ENCODE measurements around the gene METAP1D.
A peak's percentile ranks its signal among the peaks of the same experiment; 100 is the strongest.
"Not testable (repeated sequence)": the region's sequence is repeated elsewhere in the genome, so short reads cannot be mapped to it uniquely, and the experiment has no call there.

Gene METAP1D
- long read RNA-seq, donor 1, transcript METAP1D-206 (3 exons, 929 nt): major isoform, 6 of 6 reads
- long read RNA-seq, donor 1, partial matches to known transcripts: 0 of 6 reads
- long read RNA-seq, donor 1, other reads (novel, unspliced or antisense): 0 of 6 reads
- long read RNA-seq, donor 2, partial matches to known transcripts: 0 of 3 reads
- long read RNA-seq, donor 2, other reads (novel, unspliced or antisense): 0 of 3 reads
- long read RNA-seq, donor 3, partial matches to known transcripts: 0 of 3 reads
- long read RNA-seq, donor 3, other reads (novel, unspliced or antisense): 0 of 3 reads
- long read RNA-seq, donor 4, partial matches to known transcripts: 0 of 4 reads
- long read RNA-seq, donor 4, other reads (novel, unspliced or antisense): 0 of 4 reads
- long read RNA-seq, donor 5, partial matches to known transcripts: 0 of 8 reads
- long read RNA-seq, donor 5, other reads (novel, unspliced or antisense): 0 of 8 reads
- long read RNA-seq, donor 6: 0 reads
- long read RNA-seq, donor 7, partial matches to known transcripts: 0 of 2 reads
- long read RNA-seq, donor 7, other reads (novel, unspliced or antisense): 0 of 2 reads
- long read RNA-seq, donor 8, partial matches to known transcripts: 0 of 5 reads
- long read RNA-seq, donor 8, other reads (novel, unspliced or antisense): 0 of 5 reads

DNA sequence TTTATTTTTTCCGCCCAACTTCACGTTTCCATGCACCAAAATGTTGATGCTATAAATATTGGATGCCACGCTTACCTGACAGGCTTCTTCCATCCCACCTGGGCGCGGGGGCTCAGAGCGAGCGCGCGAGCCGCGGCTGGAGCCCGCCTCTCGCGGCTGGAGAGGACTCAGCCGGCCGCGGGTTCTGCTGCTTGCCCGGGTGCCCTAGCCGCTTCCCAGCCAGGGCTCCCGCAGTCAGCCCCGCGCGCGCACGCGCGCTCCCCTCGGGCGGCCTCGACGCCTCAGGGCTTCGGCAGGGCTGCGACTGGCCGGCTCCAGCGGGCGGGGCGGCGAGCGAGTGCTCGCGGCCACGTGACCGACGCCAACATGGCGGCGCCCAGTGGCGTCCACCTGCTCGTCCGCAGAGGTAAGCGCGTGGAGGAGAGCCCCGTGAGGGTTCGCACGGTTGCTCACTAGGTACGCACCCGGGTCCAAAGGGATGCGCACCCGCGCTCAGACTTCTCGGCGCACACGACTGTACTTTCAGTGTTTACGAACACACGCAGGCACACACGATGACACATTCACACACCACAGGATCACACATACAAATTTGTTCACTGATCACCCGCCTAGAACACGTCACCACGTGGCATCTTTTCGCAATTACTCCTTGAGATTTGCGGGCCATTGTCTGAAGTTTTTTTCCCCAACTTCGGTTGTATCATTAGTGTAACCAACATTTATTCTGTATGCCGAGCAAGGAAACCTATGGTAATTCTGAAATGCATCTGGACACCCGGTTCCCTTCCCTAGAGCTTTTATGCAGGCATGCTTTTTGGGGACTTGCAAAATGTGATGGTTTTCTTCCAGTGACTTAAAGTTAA lies at the start of gene METAP1D:
TSS of gene METAP1D (plus strand) at position 350 of the 866 bp plus-strand sequence. CDS start at position 367, 17 bp downstream.
- DNase-seq: peak; percentile 89

DNA sequence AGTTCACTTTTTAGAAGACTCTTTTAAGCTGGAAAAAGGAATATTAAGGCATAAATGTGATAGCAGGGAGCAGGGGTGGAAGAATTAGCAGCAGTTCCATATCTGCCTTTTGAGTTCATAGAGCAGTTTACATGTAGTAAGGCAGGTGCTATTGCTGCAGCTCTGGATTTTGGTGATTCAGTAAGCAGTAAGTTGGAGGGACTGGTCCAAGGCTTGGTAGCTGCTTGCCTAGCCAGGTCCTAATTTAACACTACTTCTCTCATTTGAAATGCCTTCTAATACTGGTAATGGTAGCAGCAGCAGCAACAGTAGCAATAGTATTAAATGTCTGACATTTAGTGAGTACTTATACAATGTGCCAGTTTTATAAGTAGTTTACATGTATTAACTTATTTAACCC lies 47.5 kb upstream of the METAP1D start:
- DNase-seq: no peak

DNA sequence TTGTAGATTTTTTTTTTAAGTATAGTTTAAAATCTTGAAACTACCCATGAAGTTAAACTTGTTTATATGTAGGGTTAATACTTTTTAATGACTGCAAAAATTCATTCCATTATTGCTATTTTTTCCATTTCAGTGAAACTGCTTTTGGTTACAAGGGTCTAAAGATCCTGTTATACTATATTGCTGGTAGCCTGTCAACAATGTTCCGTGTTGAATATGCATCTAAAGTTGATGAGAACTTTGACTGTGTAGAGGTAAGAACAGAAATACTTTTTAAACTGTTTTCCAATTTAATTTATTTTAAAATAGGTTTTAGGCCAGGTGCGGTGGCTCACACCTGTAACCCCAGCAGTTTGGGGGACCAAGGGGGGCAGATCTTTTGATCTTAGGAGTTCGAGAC lies 47.0 kb upstream of the METAP1D start:
- DNase-seq: no peak

DNA sequence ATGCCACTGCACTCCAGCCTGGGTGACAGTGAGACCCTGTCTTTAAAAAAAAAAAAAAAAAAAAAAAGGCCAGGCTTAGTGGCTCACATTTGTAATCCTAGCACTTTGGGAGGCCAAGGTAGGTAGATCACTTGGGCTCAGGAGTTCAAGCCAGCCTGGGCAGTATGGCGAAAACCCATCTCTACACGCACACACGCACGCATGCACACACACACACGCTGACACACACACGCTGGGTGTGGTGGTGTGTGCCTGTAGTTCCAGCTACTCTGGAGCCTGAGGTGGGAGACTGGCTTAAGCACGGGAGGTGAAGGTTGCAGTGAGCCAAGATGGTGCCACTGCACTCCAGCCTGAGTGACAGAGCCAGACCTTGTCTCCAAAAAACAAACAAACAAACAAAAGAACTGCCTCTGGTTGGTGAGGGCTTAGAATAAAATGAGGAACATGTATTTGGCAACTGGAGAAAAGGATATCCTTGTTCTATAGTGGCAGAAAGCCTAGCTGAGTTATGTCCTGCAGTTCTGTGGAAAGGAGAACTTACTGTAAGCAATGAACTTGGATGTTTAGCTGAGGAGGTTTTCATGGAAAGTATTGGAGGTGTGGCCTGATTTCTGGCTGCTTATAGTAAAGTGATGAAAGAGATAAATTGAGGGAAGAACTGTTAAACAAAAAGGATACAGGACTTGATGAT lies 43.5 kb upstream of the METAP1D start:
- no peak for DNase-seq

DNA sequence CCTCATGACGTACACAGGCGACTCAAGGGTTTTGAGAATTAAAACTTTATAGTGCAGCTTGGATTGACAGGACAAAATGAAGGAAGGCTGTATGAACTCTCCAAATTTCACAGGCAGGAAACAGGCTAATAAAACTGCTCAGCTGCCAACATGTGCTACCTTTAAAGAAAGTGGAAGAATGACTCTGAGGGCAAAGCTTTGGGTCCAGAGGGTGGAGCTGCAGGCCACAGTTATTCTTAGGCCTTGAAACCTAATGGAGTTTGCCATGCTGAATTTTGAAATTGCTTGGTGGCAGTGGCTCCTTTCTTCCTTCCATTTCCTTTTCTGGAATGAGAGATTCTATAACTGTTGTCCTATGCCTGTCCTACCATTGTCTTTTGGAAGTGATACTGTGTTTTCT lies 42.7 kb upstream of the METAP1D start:
- no peak for DNase-seq

DNA sequence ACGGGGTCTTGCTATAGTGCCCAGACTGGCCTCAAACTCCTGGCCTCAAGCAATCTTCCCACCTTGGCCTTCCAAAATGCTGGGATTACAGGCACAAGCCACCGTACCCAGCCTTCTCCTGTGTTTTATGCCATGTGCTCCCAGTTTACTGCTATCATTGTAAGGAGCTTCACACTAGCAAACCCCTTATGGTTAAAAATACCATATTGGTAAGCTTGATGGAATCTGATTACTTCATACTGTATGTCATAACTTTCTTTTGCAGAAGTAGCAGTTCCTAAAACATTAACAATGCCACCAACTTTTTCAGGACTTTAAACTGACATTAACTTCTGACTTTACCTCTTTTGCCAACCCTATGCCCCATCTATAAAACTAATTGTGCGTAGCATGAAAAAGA lies 41.3 kb upstream of the METAP1D start:
- DNase-seq: no peak

DNA sequence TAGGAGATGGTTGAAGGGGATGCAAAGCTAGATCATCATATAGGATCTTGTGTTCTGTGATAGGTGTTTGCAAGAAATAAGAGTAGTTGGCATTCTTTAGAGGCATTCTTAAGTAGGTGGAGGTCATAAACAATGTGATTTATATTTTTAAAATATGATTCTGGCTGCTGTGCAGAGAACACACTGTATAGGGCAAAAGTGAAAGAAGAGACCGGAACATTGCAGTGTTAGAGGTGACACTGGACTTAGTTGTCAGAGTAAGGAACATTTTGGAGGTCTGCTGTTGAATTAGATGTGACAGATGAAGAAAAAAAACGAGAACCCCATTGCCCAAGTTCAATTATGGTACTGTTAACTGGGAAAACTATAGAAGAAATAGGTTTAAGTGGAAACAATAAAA lies 39.8 kb upstream of the METAP1D start:
- DNase-seq: no peak

DNA sequence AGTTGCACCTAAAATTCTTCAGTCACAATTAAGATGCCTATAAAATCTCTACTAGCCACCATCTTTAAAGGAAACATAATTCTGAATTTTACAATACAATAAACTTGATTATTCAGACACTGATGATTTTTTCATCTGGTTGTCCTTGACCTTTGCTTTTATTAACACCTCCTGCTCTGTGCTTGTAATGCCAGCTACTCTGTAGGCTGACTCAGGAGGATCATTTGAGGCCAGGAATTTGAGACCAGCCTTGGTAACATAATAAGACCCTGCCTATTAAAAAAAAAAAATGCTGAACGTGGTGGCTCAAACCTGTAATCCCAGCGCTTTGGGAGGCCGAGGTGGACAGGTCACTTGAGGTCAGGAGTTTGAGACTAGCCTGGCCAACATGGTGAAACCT lies 39.2 kb upstream of the METAP1D start:
- DNase-seq: no peak

DNA sequence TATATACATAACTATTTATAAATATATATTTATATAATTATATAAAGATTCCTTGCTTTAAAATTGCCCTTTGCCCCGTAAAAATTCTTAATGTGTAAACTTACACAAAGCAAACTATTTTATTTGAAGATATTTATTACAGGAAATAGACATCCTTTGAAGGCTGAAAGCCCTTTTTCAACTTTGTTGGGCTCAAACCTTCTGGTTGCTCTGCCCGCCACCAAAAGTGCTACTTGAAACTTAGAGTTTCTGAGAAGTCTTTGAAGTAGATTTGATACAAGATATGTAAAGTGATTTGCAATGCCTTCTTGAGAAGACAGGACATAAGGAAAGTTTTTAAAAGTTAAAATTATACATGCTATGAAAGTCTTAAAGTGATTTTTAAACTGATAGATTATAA lies 36.6 kb upstream of the METAP1D start:
- no peak for DNase-seq

DNA sequence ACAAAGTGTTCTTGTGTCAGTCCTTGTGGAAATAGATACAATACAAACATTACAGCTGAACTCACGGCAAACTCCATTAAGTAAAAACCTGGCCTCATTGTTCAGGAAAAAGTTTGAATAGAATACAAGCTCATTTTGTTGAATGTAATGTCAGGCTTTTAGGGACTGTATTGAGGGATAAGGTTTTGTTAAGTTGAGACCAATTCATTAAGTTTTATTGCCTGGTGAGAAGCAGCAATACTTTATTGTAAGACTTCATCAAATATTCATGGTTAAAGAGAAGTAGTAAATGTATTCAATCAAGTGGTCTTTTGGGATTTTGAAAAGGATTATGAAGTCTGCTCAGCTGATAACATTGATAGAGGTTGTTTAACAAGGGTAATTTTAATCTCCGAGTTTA lies 35.4 kb upstream of the METAP1D start:
- DNase-seq: no peak

DNA sequence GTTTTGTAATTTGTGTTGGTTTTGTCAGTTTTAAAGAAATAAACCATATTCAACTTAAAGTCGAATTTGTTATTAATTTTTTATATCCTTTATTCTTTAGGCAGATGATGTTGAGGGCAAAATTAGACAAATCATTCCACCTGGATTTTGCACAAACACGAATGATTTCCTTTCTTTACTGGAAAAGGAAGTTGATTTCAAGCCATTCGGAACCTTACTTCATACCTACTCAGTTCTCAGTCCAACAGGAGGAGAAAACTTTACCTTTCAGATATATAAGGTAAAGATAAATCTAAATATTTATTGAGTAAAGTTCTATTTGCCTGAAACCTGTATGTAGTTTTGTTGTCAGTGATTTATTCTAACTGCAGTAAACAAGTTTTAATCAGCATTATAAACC lies 34.5 kb upstream of the METAP1D start:
- DNase-seq: no peak

DNA sequence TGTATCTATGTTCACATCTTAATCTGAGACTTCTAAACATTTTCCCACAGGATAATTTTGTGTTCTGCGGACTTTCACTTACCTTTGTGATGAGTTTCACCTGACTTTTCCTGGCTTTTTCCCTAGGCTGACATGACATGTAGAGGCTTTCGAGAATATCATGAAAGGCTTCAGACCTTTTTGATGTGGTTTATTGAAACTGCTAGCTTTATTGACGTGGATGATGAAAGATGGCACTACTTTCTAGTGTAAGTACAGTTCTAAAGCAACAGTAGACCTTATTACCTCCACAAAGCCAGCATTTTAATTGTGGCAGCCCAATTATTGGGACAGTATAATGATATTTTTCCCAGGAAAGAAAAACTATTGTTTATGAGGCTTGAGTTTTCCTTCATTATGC lies 34.1 kb upstream of the METAP1D start:
- DNase-seq: no peak

DNA sequence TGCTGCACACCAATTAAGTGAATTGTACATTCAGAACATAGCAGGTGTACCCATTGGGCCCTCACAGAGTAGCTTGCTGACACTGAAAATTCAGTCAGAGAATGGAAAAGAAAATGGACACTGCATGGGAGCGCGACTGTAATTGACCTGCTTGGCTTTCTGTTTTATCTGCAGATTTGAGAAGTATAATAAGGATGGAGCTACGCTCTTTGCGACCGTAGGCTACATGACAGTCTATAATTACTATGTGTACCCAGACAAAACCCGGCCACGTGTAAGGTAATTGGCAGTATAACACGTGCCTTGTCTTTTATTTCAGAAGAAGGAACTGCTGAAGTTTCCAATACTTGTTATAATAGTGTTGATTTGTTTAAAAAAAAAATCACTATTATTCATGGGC lies 33.5 kb upstream of the METAP1D start:
- DNase-seq: no peak

DNA sequence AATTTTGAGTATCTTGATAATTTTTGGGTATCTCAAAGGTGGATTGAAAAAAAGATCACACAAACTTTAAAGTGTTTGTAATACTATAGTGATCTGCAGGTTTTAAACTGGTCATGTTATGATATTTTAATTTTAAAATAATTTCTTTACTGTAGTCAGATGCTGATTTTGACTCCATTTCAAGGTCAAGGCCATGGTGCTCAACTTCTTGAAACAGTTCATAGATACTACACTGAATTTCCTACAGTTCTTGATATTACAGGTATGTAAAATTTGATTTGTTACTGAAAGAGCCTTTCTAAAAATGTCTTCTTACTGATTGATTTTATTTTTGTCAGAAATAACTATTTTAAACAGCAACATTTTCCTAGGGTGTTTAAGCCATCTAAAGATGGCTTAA lies 33.1 kb upstream of the METAP1D start:
- no peak for DNase-seq

DNA sequence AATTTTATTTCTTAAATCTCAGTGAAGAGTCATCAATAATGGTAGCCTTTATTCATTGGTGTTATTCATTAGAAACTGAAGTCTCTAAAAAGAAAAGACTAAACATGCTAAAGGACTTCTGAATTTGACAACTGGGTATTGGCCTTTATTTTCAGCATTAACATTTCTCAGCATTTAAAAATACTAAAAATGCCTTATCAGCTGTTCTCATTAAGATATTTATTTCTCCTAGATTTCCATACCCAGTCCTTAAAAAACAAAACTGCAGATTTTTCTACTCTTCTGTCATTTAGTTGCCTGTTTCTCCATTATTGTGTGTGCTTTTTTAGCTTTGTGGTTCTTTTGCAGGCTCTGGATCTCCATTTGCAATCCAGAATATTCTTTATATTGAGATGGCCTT lies 31.2 kb upstream of the METAP1D start:
- DNase-seq: no peak

DNA sequence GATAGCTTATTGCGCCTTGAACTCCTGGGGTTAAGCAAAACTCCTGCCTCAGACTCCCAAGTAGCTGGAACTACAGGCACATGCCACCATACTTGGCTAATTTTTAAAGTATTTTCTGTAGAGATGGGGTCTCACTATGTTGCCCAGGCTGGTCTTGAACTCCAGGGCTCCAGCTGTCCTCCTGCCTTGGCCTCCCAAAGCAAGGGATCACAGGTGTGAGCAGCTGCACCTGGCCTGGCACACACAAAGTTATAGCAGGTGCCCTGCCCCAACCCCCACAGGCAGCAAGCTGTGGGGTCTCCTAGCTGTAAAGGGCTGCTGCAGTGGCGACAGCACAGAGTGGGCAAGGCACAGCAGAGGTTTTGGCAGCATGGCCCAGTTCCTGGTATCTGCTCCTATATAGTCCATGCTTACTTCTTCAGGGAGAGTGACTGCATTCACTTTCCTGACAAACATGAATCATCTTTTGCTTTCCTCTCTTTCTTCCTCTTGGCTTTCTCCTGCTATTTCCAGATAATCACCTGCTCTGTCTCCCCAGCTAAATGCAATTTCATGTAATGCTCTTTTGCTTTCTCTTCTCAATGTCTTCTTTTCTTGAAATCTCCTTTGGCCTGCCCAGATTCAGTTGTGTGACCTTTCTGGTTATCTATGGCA lies 27.3 kb upstream of the METAP1D start:
- no peak for DNase-seq

DNA sequence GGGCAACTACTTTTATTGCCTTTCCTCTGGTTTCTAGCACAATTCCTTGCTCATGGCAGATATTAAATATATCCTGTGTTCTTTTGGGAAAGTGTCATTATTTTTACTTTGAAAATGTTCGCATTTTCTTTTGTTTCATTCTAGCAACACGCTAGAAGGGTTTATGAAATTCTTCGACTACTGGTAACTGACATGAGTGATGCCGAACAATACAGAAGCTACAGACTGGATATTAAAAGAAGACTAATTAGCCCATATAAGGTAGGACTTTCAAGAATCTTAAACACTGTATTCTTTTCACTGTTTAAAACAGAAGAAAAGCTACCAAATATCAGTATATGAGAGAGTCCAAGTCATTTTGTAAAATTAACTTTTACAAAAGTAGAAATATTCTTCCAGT lies 20.6 kb upstream of the METAP1D start:
- DNase-seq: no peak

DNA sequence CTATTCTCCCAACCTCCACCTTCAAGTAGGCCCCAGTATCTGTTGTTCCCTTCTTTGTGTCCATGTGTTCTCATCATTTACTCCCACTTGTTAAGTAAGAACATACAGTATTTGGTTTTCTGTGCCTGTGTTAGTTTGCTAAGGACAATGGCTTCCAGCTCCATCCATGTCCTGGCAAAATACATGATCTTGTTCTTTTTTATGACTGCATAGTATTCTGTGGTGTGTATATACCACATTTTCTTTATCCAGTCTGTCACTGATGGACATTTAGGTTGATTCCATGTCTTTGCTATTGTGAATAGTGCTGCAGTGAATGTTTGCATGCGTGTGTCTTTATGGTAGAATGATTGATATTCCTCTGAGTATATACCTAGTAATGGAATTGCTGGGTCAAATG lies 15.8 kb upstream of the METAP1D start:
- DNase-seq: not testable (repeated sequence)

DNA sequence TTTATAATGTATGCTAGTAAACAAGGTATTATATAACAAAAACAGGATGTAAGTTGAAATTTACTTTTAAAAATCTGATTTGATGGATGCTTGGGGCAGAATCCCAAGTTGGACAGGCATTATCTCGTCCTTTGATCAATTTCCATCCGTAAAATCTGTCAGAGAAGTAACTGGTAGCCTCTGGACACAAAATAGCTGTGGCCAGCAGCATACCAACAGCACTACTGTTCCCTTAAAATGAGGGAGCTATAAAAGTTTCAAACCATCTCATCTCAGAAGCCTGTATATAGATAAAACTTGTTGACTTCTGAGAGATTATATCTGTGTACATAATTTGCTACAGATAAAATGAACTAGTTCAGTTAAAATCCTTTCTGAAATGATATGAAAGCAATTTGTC lies 14.7 kb upstream of the METAP1D start:
- DNase-seq: no peak

DNA sequence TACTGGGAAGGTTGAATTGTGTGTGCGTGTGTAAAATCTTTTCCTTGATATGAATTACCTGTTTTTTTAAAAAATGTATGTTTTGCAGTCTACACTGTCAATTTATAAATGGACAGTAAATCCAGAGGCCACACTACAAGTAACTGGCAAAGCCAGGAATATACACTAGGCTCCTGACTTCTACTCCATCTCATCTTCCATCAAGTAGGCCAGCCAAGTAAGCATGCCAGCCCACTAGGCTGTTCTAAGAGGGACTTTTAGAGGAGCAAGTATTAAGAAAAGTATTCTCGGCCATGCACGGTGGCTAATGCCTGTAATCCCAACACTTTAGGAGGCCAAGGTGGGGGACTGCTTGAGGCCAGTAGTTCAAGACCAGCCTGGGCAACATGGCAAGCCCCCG lies 13.0 kb upstream of the METAP1D start:
- DNase-seq: no peak

DNA sequence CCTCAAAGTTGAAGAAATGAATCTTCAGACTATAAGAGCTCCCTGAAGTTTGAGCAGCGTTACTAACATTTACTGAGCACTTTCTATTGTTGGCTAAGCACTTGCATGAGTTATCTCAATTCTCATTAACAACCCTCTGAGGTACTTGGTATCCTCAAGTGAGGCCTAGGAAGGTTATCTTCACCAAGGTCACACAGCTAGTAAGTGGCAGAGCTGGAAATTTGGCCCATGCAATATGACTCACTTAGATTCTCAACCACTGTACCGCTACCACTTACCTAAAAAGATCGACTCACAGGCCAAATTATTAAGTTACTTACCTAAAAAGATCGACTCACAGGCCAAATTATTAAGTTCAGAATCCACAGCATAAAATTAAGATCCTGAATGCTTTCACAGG lies 8.7 kb upstream of the METAP1D start:
- DNase-seq: no peak

DNA sequence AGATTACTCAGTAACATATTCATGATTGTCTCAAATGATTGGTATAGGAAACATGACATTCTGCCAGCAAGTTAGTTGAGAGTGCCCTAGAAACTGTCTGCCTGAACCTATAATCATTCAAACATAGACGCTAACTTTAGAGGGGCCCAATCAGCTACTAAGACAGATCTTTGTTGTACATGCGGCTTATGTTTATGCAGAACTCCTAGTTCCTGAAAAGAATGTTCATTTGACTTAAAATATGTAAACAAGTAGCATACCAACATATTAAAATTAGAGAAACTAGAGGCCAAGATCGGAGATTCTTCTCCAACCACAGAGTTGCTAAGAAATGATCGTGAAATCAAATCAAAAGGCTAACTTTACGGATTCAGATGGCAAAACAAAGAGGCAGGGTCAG lies 4.2 kb upstream of the METAP1D start:
- no peak for DNase-seq
